MM.1S (cell line): ENCODE measurements around the gene COX17.

Experiments
- DNase-seq: peaks from one replicate; pipeline ENCODE4 v3.0.0-alpha.2; 2015
- H2AFZ ChIP-seq: fragments of 300-600 bp; sonication (generic); 2 replicates; pipeline ENCODE4 v1.6.0; 2016; ENCODE audit warnings: antibody characterized with exemption, low read length
- H3F3A ChIP-seq: fragments of 300-600 bp; sonication (generic); 2 replicates; pipeline ENCODE4 v1.6.1; 2016; ENCODE audit warnings: mild to moderate bottlenecking, antibody characterized with exemption, low read length, moderate library complexity, mixed read lengths; ENCODE audit not compliant: insufficient read depth
- H3K27ac ChIP-seq: fragments of 300-600 bp; sonication (generic); 2 replicates; pipeline ENCODE4 v1.5.1; 2016; ENCODE audit warnings: mild to moderate bottlenecking, low read length
- H3K27me3 ChIP-seq: fragments of 300-600 bp; sonication (generic); replicated peaks from 2 replicates; pipeline ENCODE4 v1.6.0; 2016; ENCODE audit warnings: low read length; ENCODE audit not compliant: insufficient read depth
- H3K36me3 ChIP-seq: fragments of 300-600 bp; sonication (generic); replicated peaks from 2 replicates; pipeline ENCODE4 v1.6.1; 2016; ENCODE audit warnings: mild to moderate bottlenecking, low read length, mixed read lengths; ENCODE audit not compliant: insufficient read depth
- H3K4me1 ChIP-seq: fragments of 300-600 bp; sonication (generic); 2 replicates; pipeline ENCODE4 v1.6.1; 2016; ENCODE audit warnings: low read length, mixed read lengths
- H3K4me2 ChIP-seq: fragments of 300-600 bp; sonication (generic); 2 replicates; pipeline ENCODE4 v1.6.0; 2016; ENCODE audit warnings: low read depth, low read length
- H3K4me3 ChIP-seq: fragments of 300-600 bp; sonication (generic); 2 replicates; pipeline ENCODE4 v1.5.1; 2016; ENCODE audit warnings: low read length, mixed read lengths
- H3K79me2 ChIP-seq: fragments of 300-600 bp; sonication (generic); 2 replicates; pipeline ENCODE4 v1.6.1; 2016; ENCODE audit warnings: mixed run types, low read length, mixed read lengths
- H3K9ac ChIP-seq: fragments of 300-600 bp; sonication (generic); 2 replicates; pipeline ENCODE4 v1.6.1; 2016; ENCODE audit warnings: low read length, mixed read lengths
- H3K9me2 ChIP-seq: fragments of 300-600 bp; sonication (generic); replicated peaks from 2 replicates; pipeline ENCODE4 v1.6.1; 2016; ENCODE audit warnings: mild to moderate bottlenecking, low read length, mixed read lengths; ENCODE audit not compliant: insufficient read depth
- H3K9me3 ChIP-seq: fragments of 300-600 bp; sonication (generic); replicated peaks from 2 replicates; pipeline ENCODE4 v1.6.1; 2016; ENCODE audit warnings: mild to moderate bottlenecking, low read length, mixed read lengths; ENCODE audit not compliant: insufficient read depth
- H4K20me1 ChIP-seq: fragments of 300-600 bp; sonication (generic); 2 replicates; pipeline ENCODE4 v1.6.1; 2016; ENCODE audit warnings: mild to moderate bottlenecking, low read length, moderate library complexity, mixed read lengths; ENCODE audit not compliant: insufficient read depth
- EZH2 ChIP-seq: fragments of 300-600 bp; sonication (generic); optimal IDR thresholded peaks from 2 replicates; pipeline ENCODE3; 2017; ENCODE audit warnings: low read depth, mild to moderate bottlenecking, antibody characterized with exemption, low read length, mixed read lengths
- EZH2phosphoT487 ChIP-seq: fragments of 300-600 bp; sonication (generic); IDR thresholded peaks from 2 replicates; pipeline ENCODE4 v1.6.1; 2018; ENCODE audit warnings: antibody characterized with exemption, low read length
- TF ChIP-seq, protein P1 (sequence below): fragments of 300-600 bp; sonication (generic); IDR thresholded peaks from 2 replicates; pipeline ENCODE4 v1.5.1; 2016; ENCODE audit warnings: antibody characterized with exemption, low read length, mixed read lengths

COX17 gene

DNA sequence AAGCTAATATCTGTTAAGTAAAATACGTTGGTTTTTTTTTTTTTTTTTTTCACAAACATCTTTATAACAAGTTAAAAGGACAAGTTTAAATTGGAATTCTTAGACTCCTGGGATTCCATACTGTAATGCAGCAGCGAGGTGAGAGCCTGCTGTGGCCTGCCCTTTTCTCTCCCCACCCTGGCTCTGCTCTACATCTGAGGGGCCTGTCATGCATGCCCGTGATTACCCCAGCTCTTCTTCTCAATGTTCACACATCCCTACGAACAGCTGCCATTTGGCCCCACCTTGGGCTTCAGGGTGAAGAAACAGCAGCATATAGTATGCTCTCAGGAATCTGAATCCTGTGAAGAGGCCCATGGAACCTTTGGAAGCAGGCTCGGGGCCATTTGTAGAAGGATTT is 40.3 kb upstream of the COX17 start:
- TF ChIP-seq EZH2: no peak
- TF ChIP-seq EZH2phosphoT487: no peak
- TF ChIP-seq, protein P1, sequence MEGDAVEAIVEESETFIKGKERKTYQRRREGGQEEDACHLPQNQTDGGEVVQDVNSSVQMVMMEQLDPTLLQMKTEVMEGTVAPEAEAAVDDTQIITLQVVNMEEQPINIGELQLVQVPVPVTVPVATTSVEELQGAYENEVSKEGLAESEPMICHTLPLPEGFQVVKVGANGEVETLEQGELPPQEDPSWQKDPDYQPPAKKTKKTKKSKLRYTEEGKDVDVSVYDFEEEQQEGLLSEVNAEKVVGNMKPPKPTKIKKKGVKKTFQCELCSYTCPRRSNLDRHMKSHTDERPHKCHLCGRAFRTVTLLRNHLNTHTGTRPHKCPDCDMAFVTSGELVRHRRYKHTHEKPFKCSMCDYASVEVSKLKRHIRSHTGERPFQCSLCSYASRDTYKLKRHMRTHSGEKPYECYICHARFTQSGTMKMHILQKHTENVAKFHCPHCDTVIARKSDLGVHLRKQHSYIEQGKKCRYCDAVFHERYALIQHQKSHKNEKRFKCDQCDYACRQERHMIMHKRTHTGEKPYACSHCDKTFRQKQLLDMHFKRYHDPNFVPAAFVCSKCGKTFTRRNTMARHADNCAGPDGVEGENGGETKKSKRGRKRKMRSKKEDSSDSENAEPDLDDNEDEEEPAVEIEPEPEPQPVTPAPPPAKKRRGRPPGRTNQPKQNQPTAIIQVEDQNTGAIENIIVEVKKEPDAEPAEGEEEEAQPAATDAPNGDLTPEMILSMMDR: no peak
- Histone ChIP-seq H3K9me3 (no peaks in the 10 kb centered on the region), H3K4me1 (no peaks in the 10 kb centered on the region), H4K20me1 (no peaks in the 10 kb centered on the region), H3K9ac (no peak overlapping the region), H3K27ac (no peak overlapping the region), H3K4me2 (no peak overlapping the region), H3K79me2 (no peaks in the 10 kb centered on the region), H3F3A (no peaks in the 10 kb centered on the region), H3K36me3 (no peaks in the 10 kb centered on the region), H3K27me3 (no peaks in the 10 kb centered on the region), H2AFZ (no peak overlapping the region), H3K4me3 (no peak overlapping the region), H3K9me2 (no peaks in the 10 kb centered on the region)
- no peak for DNase-seq

DNA sequence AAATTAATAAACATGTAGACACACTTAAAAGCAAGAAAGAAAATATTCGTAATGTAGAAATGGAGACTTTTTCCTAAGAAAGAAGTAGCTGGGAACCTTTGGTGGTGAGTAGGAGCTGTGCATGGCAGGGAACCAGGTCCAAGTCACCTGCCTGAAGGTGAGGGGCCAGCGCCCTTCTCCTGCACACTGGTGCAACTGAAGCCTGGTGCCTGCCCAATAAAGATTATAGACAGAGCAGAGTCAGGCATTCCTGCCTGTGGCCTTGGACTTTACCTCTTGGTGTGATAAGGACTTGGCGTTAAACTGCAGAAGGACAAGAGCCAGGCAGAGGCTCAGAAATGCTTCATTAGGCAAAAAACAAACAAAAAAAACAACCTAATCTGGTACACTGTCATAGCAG is 39.8 kb upstream of the COX17 start:
- Histone ChIP-seq H3K9ac (no peak overlapping the region), H2AFZ (no peak overlapping the region), H3K4me1 (no peaks in the 10 kb centered on the region), H3F3A (no peaks in the 10 kb centered on the region), H3K9me3 (no peaks in the 10 kb centered on the region), H4K20me1 (no peaks in the 10 kb centered on the region), H3K36me3 (no peaks in the 10 kb centered on the region), H3K27me3 (no peaks in the 10 kb centered on the region), H3K27ac (no peak overlapping the region), H3K4me2 (no peak overlapping the region), H3K4me3 (no peak overlapping the region), H3K9me2 (no peaks in the 10 kb centered on the region), H3K79me2 (no peaks in the 10 kb centered on the region)
- TF ChIP-seq EZH2 (no peak), EZH2phosphoT487 (no peak)
- TF ChIP-seq, protein P1: no peak
- no peak for DNase-seq

DNA sequence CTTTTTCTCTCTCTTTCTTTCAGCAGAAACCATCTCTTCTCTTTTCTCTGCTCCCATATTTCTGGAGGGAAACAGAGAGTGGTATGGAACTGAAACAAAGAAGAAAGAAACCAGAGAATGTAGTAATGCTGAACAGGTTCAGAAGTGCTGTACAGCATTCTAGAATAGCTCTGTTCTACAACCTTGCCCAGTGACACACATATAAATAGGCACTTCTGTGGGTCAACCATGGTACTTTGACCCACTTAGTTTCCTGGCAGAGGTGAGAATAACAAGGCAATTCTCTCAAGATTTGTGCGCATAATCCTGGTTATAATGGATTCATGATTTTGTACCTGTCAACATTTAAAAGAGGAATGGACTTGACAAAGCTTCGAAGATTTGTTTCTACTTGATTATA is 37.9 kb upstream of the COX17 start:
- H3K36me3 ChIP-seq: no peaks in the 10 kb centered on the region
- no peak for DNase-seq
- H3K4me1 ChIP-seq: no peaks in the 10 kb centered on the region
- H3K4me3 ChIP-seq: no peak overlapping the region
- no peak overlapping the region for H3K4me2 ChIP-seq
- no peaks in the 10 kb centered on the region for H4K20me1 ChIP-seq
- H3K79me2 ChIP-seq: no peaks in the 10 kb centered on the region
- no peaks in the 10 kb centered on the region for H3K9me2 ChIP-seq
- no peak overlapping the region for H3K9ac ChIP-seq
- TF ChIP-seq EZH2 (no peak), EZH2phosphoT487 (no peak)
- TF ChIP-seq, protein P1: no peak
- no peak overlapping the region for H3K27ac ChIP-seq
- no peaks in the 10 kb centered on the region for H3K27me3 ChIP-seq
- H3F3A ChIP-seq: no peaks in the 10 kb centered on the region
- no peak overlapping the region for H2AFZ ChIP-seq
- no peaks in the 10 kb centered on the region for H3K9me3 ChIP-seq
